GM10266 (cell line): ENCODE measurements around the gene PLCB1.

Source experiments
- DNase-seq: peaks from one replicate; pipeline ENCODE4 v3.0.0; 2012; ENCODE audit errors: extremely low spot score
- CTCF ChIP-seq: IDR thresholded peaks from 2 replicates; pipeline ENCODE4 v1.5.1; 2012; ENCODE audit warnings: mild to moderate bottlenecking, low read depth; ENCODE audit not compliant: control insufficient read depth, insufficient read depth; ENCODE audit errors: missing control alignments

The PLCB1 gene

DNA sequence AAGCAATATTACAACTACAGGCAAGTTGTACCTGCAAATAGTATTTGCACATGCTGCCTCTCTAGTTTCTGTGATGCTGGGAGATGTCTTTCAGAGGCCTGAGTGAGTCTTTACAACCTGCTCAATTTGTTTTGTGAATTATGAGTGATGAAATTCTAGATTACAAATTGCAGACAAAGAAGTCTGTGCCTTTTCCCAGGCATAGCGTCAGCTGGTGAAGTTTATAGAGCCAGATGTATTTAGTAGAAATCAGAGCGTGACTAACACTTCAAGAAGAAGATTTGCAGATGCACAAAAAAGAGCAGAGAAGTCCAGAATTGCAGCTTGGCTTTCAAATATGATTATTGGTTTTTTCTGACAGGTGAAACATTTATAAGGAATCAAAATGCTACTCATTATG is 289.9 kb downstream of the PLCB1 start:
- no peak for DNase-seq
- no peak for TF ChIP-seq CTCF

DNA sequence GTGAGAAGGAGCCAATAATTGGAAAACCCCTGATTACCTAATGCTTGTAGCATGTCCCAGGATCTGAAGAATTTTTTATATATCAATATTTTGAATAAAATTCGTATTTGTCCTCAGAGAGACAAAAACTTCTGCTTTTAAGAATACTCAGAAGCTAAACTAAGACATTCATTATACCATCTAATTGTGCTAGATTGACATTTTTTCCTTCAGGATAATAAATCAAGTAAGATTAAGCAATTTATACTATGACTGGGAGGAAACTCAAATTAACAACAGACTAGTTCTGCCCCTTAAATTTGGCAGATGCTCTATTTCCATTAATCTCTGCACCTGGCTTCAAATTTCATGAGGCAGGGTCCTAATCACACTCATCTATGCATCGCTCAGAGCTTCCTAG is 291.4 kb downstream of the PLCB1 start:
- DNase-seq: no peak
- TF ChIP-seq CTCF: no peak

DNA sequence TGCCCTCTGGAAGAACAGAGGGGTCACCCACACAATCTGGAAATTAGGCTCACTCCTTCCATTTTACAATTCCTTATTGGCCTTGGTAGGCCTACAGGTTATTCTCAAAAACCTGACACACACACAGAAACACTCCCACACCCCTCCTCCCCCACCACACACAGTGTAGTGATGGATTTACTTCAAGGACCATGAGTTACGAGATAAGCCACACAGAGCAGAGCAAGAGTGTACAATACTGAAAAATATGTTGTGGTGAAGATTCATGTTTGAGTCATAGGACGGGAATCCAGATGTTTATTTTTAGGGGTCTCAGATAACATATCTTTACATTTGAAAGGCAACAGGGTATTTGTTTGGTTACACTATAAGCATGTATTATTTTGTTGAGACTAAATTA is 291.9 kb downstream of the PLCB1 start:
- DNase-seq: no peak
- no peak for TF ChIP-seq CTCF

- no peak for DNase-seq
- no peak for TF ChIP-seq CTCF
Observed at GRCh38 chr20:8425016-8425415, 292.9 kb downstream of the PLCB1 start.

- DNase-seq: no peak
- no peak for TF ChIP-seq CTCF
Observed at GRCh38 chr20:8425802-8426201, 293.7 kb downstream of the PLCB1 start.

GRCh38 chr20:8427419-8428040 is 295.5 kb downstream of the PLCB1 start:
- TF ChIP-seq CTCF: no peak
- no peak for DNase-seq

DNA sequence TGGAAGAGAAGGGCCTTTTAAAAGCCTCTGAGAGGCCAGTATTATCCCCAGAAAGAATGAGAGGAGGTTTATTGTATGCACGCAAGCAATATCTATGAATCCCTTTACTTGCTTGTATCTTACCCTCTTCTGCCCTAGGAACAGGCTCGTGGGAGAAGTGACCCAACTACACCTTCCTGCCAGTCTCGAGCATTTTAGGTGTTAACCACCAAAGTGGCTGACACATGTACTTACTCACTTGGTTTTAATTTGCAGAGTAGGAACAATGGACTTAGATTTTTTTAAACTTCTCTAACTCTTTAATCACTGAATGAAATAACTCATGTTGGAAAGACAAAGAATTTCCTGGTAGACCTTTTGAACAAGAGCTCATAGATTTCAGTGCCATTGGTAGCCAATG is 296.9 kb downstream of the PLCB1 start:
- DNase-seq: no peak
- TF ChIP-seq CTCF: no peak
